ENCODE measurements around the gene CAPN8. TPM values are rescaled to one million over a fixed set of nuclear protein-coding genes. Genes with fewer than 3 reads are reported as not detected.

CAPN8 gene
- total and polyA plus RNA-seq, 10 donors, result 0.08 to 0.73 TPM; not detected in 8

DNA sequence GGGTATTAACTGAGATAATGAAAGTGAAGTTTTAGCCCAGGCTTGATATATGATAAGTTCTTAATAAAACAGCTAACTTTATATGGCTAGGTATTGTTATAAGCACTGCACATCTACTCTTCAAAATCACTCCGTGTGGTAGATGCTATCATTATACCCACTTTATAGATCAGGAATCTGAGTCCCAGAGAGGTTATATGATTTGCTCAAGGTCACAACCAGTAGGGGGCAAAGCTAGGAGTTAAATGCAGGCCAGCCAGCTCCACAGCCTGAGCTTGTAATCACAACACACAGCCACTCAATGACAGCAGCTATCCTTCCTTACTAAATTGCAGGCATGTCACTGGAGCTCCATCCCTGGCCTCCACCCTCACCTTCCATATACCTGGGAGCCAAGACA lies 115.8 kb downstream of the CAPN8 start:
- Histone ChIP-seq H3K27ac (no peak overlapping the region), H3K4me1 (peaks cover 0 to 9% (median 0%) of the 10 kb centered on the region in 6 donors), H3K27me3 (replicated peaks in 1 of 7) (no peaks in the 10 kb centered on the region), H3K9me3 (peaks cover 0 to 10% (median 4%) of the 10 kb centered on the region in 8 donors), H3K4me3 (no peak overlapping the region), H3K36me3 (no peaks in the 10 kb centered on the region)
- WGBS, 5 donors, result 83 to 95% (median 89%) methylated on average over 1 of the region's 1 CpG
- DNase-seq, result no peak
- TF ChIP-seq POLR2A (IDR thresholded peaks at IDR 0.05) (no peak), POLR2AphosphoS5 (IDR thresholded peaks at IDR 0.05) (no peak)
- TF ChIP-seq, protein P1, sequence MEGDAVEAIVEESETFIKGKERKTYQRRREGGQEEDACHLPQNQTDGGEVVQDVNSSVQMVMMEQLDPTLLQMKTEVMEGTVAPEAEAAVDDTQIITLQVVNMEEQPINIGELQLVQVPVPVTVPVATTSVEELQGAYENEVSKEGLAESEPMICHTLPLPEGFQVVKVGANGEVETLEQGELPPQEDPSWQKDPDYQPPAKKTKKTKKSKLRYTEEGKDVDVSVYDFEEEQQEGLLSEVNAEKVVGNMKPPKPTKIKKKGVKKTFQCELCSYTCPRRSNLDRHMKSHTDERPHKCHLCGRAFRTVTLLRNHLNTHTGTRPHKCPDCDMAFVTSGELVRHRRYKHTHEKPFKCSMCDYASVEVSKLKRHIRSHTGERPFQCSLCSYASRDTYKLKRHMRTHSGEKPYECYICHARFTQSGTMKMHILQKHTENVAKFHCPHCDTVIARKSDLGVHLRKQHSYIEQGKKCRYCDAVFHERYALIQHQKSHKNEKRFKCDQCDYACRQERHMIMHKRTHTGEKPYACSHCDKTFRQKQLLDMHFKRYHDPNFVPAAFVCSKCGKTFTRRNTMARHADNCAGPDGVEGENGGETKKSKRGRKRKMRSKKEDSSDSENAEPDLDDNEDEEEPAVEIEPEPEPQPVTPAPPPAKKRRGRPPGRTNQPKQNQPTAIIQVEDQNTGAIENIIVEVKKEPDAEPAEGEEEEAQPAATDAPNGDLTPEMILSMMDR (IDR thresholded peaks at IDR 0.05 in 8 of 11, conservative IDR thresholded peaks at IDR 0.05 in 3 of 11), result no peak
- intact Hi-C loops (cut with DNase I; ENCODE audit: low total_unique reads), result no loop called here

GRCh38 chr1:223547316-223548114 lies 118.0 kb downstream of the CAPN8 start:
- Histone ChIP-seq H3K27me3 (replicated peaks in 1 of 7) (no peaks in the 10 kb centered on the region), H3K36me3 (no peaks in the 10 kb centered on the region), H3K9me3 (peaks cover 0 to 10% (median 4%) of the 10 kb centered on the region in 8 donors), H3K27ac (no peak overlapping the region), H3K4me3 (no peak overlapping the region), H3K4me1 (peaks cover 0 to 9% (median 0%) of the 10 kb centered on the region in 6 donors)
- DNase-seq, result no peak
- TF ChIP-seq POLR2A (IDR thresholded peaks at IDR 0.05) (no peak), POLR2AphosphoS5 (IDR thresholded peaks at IDR 0.05) (no peak)
- TF ChIP-seq, protein P1 (IDR thresholded peaks at IDR 0.05 in 8 of 11, conservative IDR thresholded peaks at IDR 0.05 in 3 of 11), result no peak
- WGBS, 5 donors, result 70 to 82% (median 76%) methylated on average over 7 of the region's 7 CpGs
- intact Hi-C loops (cut with DNase I; ENCODE audit: low total_unique reads), result no loop called here

GRCh38 chr1:223545343-223545742 lies 120.2 kb downstream of the CAPN8 start:
- Histone ChIP-seq H3K9me3 (peaks cover 0 to 10% (median 4%) of the 10 kb centered on the region in 8 donors), H3K4me3 (no peak overlapping the region), H3K27me3 (replicated peaks in 1 of 7) (no peaks in the 10 kb centered on the region), H3K4me1 (peaks cover 0 to 1% (median 0%) of the 10 kb centered on the region in 6 donors), H3K27ac (no peak overlapping the region), H3K36me3 (no peaks in the 10 kb centered on the region)
- 79 to 91% (median 88%) methylated on average over 4 of the region's 4 CpGs for WGBS, 5 donors
- DNase-seq, result no peak
- intact Hi-C loops (cut with DNase I; ENCODE audit: low total_unique reads), result no loop called here
- no peak for TF ChIP-seq POLR2A (IDR thresholded peaks at IDR 0.05)
- TF ChIP-seq POLR2AphosphoS5 (IDR thresholded peaks at IDR 0.05), result no peak
- TF ChIP-seq, protein P1 (IDR thresholded peaks at IDR 0.05 in 8 of 11, conservative IDR thresholded peaks at IDR 0.05 in 3 of 11), result no peak

GRCh38 chr1:223543560-223543959 lies 121.9 kb downstream of the CAPN8 start:
- TF ChIP-seq, protein P1 (IDR thresholded peaks at IDR 0.05 in 8 of 11, conservative IDR thresholded peaks at IDR 0.05 in 3 of 11), result no peak
- no peak for TF ChIP-seq POLR2AphosphoS5 (IDR thresholded peaks at IDR 0.05)
- TF ChIP-seq POLR2A (IDR thresholded peaks at IDR 0.05), result no peak
- peaks cover 0 to 10% (median 0%) of the 10 kb centered on the region in 7 donors for H3K27me3 ChIP-seq (replicated peaks in 1 of 7)
- intact Hi-C loops (cut with DNase I; ENCODE audit: low total_unique reads), result no loop called here
- no peak for DNase-seq
- H3K9me3 ChIP-seq, result peaks cover 0 to 8% (median 3%) of the 10 kb centered on the region in 8 donors
- no peak overlapping the region for H3K27ac ChIP-seq
- H3K36me3 ChIP-seq, result no peaks in the 10 kb centered on the region
- no peaks in the 10 kb centered on the region for H3K4me1 ChIP-seq
- H3K4me3 ChIP-seq, result no peak overlapping the region
- WGBS, 5 donors, result 76 to 87% (median 80%) methylated on average over 4 of the region's 4 CpGs

All from spleen (tissue), 11 donors.